ENCODE data around the gene LIPC. TPM values are rescaled to one million over a fixed set of nuclear protein-coding genes. Genes with fewer than 3 reads are reported as not detected.

Gene LIPC
- polyA plus RNA-seq, 1 donor (not counting 4 experiments of a cell fraction or from before 2014, with no cell fraction given): not detected

- Histone ChIP-seq H3K9me1 (ENCODE audit: control insufficient read depth, extremely low read depth, insufficient read depth, low read length) (no peaks in the 10 kb centered on the region), H3K4me3 (ENCODE audit: control insufficient read depth in 2 of 3, extremely low read depth in 1 of 3, insufficient read depth in 2 of 3, low read depth in 1 of 3, low read length in 3 of 3) (no peak overlapping the region), H3K9me3 (ENCODE audit: control insufficient read depth, low read depth, low read length) (no peaks in the 10 kb centered on the region), H3K27me3 (ENCODE audit: control insufficient read depth, extremely low read depth, insufficient read depth, low read length) (no peaks in the 10 kb centered on the region), H3K79me2 (ENCODE audit: control insufficient read depth, insufficient read depth, low read length) (peaks cover 8% of the 10 kb centered on the region), H3K9ac (ENCODE audit: control insufficient read depth, extremely low read depth, insufficient read depth, low read length) (no peak overlapping the region), H3K4me2 (ENCODE audit: control insufficient read depth, extremely low read depth, insufficient read depth, low read depth, low read length) (no peak overlapping the region), H2AFZ (ENCODE audit: control insufficient read depth, low read length) (no peak overlapping the region), H3K36me3 (ENCODE audit: control insufficient read depth in 2 of 2, extremely low read depth in 1 of 2, insufficient read depth in 2 of 2, low read length in 2 of 2) (peaks cover 3 to 15% of the 10 kb centered on the region in 2 experiments), H3K27ac (ENCODE audit: control insufficient read depth, insufficient read depth, low read length) (no peak overlapping the region), H4K20me1 (ENCODE audit: control insufficient read depth, extremely low read depth, insufficient read depth, low read length) (no peaks in the 10 kb centered on the region), H3K4me1 (ENCODE audit: control insufficient read depth, extremely low read depth, insufficient read depth, low read length) (no peaks in the 10 kb centered on the region)
- dilution Hi-C loops (cut with MboI; ENCODE audit: extremely low pct_ligation_motif_present, low sequenced_read_pairs): no loop called here
- no peak for TF ChIP-seq CTCF (optimal IDR thresholded peaks at IDR 0.05 in 1 of 3, IDR thresholded peaks at IDR 0.05 in 1 of 3, conservative IDR thresholded peaks at IDR 0.05 in 1 of 3; ENCODE audit: extremely low read depth in 1 of 3, insufficient read depth in 2 of 3, low read length in 3 of 3)
- no peak for FAIRE-seq
- DNase-seq (ENCODE audit: low read depth, low spot score): no peak
These were observed 176.4 kb downstream of the LIPC start for GRCh38 chr15:58608129-58608590.

GRCh38 chr15:58608711-58609110 lies 176.9 kb downstream of the LIPC start:
- TF ChIP-seq CTCF (optimal IDR thresholded peaks at IDR 0.05 in 1 of 3, IDR thresholded peaks at IDR 0.05 in 1 of 3, conservative IDR thresholded peaks at IDR 0.05 in 1 of 3; ENCODE audit: extremely low read depth in 1 of 3, insufficient read depth in 2 of 3, low read length in 3 of 3) (no peak), EZH2 (IDR thresholded peaks at IDR 0.05; ENCODE audit: low read length) (no peak)
- Histone ChIP-seq H3K27ac (ENCODE audit: control insufficient read depth, insufficient read depth, low read length) (no peak overlapping the region), H3K4me3 (ENCODE audit: control insufficient read depth in 2 of 3, extremely low read depth in 1 of 3, insufficient read depth in 2 of 3, low read depth in 1 of 3, low read length in 3 of 3) (no peak overlapping the region), H3K9ac (ENCODE audit: control insufficient read depth, extremely low read depth, insufficient read depth, low read length) (no peak overlapping the region), H3K4me1 (ENCODE audit: control insufficient read depth, extremely low read depth, insufficient read depth, low read length) (no peaks in the 10 kb centered on the region), H4K20me1 (ENCODE audit: control insufficient read depth, extremely low read depth, insufficient read depth, low read length) (no peaks in the 10 kb centered on the region), H3K9me3 (ENCODE audit: control insufficient read depth, low read depth, low read length) (no peaks in the 10 kb centered on the region), H2AFZ (ENCODE audit: control insufficient read depth, low read length) (no peak overlapping the region), H3K27me3 (ENCODE audit: control insufficient read depth, extremely low read depth, insufficient read depth, low read length) (no peaks in the 10 kb centered on the region), H3K79me2 (ENCODE audit: control insufficient read depth, insufficient read depth, low read length) (peaks cover 8% of the 10 kb centered on the region), H3K4me2 (ENCODE audit: control insufficient read depth, extremely low read depth, insufficient read depth, low read depth, low read length) (no peak overlapping the region), H3K9me1 (ENCODE audit: control insufficient read depth, extremely low read depth, insufficient read depth, low read length) (no peaks in the 10 kb centered on the region), H3K36me3 (ENCODE audit: control insufficient read depth in 2 of 2, extremely low read depth in 1 of 2, insufficient read depth in 2 of 2, low read length in 2 of 2) (peaks cover 3 to 13% of the 10 kb centered on the region in 2 experiments)
- dilution Hi-C loops (cut with MboI; ENCODE audit: extremely low pct_ligation_motif_present, low sequenced_read_pairs): no loop called here
- DNase-seq (ENCODE audit: low read depth, low spot score) (no peak), FAIRE-seq (no peak)
